Ishikawa (cell line): ENCODE results near the gene MESP2.
A peak's percentile ranks its signal among the peaks of the same experiment; 100 is the strongest.

Experiments
- CEBPB ChIP-seq: IDR thresholded peaks from 2 replicates; pipeline ENCODE4 v1.6.1; 2012
- CREB1 ChIP-seq: IDR thresholded peaks from 2 replicates; pipeline ENCODE4 v1.6.1; 2012; ENCODE audit warnings: low read depth
- EGR1 ChIP-seq: IDR thresholded peaks from 2 replicates; pipeline ENCODE4 v1.6.1; 2012
- EP300 ChIP-seq: IDR thresholded peaks from 2 replicates; pipeline ENCODE4 v1.6.1; 2012; ENCODE audit warnings: borderline replicate concordance
- FOXM1 ChIP-seq: IDR thresholded peaks from 2 replicates; pipeline ENCODE4 v1.6.1; 2012; ENCODE audit warnings: low read depth, borderline replicate concordance
- MAX ChIP-seq: IDR thresholded peaks from 2 replicates; pipeline ENCODE4 v1.6.1; 2012
- NFIC ChIP-seq: IDR thresholded peaks from 2 replicates; pipeline ENCODE4 v1.6.1; 2012
- RAD21 ChIP-seq: IDR thresholded peaks from 2 replicates; pipeline ENCODE4 v1.6.1; 2012; ENCODE audit warnings: low read depth
- REST ChIP-seq: IDR thresholded peaks from 2 replicates; pipeline ENCODE4 v1.6.1; 2012; ENCODE audit warnings: low read depth, mild to moderate bottlenecking
- TAF1 ChIP-seq: IDR thresholded peaks from 2 replicates; pipeline ENCODE4 v1.6.1; 2012; ENCODE audit warnings: low read depth, mild to moderate bottlenecking
- TCF12 ChIP-seq: IDR thresholded peaks from 2 replicates; pipeline ENCODE4 v1.6.1; 2012; ENCODE audit warnings: low read depth
- TEAD4 ChIP-seq: IDR thresholded peaks from 2 replicates; pipeline ENCODE4 v1.6.1; 2012
- YY1 ChIP-seq: IDR thresholded peaks from 2 replicates; pipeline ENCODE4 v1.6.1; 2012; ENCODE audit warnings: low read depth
- ZBTB7A ChIP-seq: IDR thresholded peaks from 2 replicates; pipeline ENCODE4 v1.6.1; 2012; ENCODE audit warnings: low read depth
- TF ChIP-seq, protein P1 (sequence below): IDR thresholded peaks from 2 replicates; pipeline ENCODE4 v1.6.1; 2012

The MESP2 gene

GRCh38 chr15:89778861-89779260 is 2.7 kb downstream of the MESP2 start:
- TF ChIP-seq EP300: no peak
- no peak for TF ChIP-seq YY1
- TF ChIP-seq CEBPB: no peak
- no peak for TF ChIP-seq MAX
- no peak for TF ChIP-seq ZBTB7A
- no peak for TF ChIP-seq EGR1

DNA sequence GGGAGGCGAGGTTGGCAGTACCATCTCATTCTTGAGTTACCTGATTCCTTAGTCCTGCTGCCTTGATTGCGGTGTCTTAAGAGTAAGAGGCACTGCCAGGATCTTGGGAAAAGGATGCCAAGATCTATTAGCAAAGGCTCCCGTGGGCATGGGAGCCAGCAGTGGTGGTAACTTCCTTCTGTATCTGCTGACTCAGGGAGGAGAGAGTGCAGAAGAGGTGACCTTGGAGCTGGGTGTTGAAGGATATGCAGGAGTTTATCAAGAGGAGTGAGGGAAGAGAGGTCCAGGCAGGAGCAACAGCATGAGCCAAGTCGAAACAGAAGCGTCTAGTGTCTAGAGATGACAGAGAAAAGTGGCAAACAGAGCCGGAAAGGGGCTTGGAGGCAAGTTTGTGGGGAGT is 4.5 kb downstream of the MESP2 start:
- TF ChIP-seq TCF12 (no peak), NFIC (no peak), ZBTB7A (no peak), EP300 (no peak)

- TF ChIP-seq EGR1: no peak
- TF ChIP-seq, protein P1, sequence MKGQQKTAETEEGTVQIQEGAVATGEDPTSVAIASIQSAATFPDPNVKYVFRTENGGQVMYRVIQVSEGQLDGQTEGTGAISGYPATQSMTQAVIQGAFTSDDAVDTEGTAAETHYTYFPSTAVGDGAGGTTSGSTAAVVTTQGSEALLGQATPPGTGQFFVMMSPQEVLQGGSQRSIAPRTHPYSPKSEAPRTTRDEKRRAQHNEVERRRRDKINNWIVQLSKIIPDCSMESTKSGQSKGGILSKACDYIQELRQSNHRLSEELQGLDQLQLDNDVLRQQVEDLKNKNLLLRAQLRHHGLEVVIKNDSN: no peak
Observed at GRCh38 chr15:89781055-89781454, 4.9 kb downstream of the MESP2 start.

- TF ChIP-seq MAX (peak; percentile 42; the same call in 1 of the 2 replicates), TEAD4 (peak; percentile 36; the same call in 1 of the 2 replicates), EP300 (peak; percentile 34; the same call in 1 of the 2 replicates), YY1 (0 out of 2 replicates have a peak, but pooled peaks have one; percentile 31), REST (no peak), TAF1 (no peak)
- TF ChIP-seq, protein P1: no peak
Observed at GRCh38 chr15:89781891-89782618, 5.9 kb downstream of the MESP2 start.

DNA sequence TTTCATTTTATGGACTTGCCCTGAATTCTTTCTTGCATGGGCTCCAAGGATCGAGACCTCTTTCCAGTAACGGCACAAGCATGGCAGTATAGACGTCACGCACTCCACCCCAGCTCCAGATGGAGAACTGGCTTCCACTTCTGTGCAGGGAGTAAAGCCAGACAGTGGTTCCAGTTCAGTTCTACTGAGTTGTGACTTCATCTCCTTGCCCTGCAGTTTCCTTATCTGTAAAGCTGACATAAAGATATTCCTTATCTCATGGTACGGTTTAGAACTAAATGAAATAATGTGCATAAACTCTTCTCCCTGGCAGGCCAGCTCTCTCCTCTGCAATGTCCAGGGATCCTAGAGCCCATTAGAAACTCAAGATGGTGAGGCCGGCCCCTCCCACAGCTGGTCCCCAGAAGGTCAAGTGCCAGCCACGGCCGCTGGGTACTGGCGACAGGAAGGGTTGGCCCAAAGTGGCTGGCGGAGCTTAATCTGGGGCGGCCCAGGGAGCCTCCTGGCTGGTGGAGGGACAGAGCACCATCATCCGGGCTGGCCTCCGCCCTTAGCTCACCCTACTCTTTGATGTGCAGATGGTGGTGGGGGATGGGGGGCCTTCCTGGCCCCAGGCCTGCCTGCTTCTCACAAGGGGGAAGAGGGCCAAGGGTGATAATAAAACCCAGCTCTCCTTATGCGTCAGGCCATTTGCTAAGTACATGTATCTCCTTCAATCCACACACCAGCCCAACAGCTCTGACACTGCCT is 7.2 kb downstream of the MESP2 start:
- TF ChIP-seq, protein P1: no peak
- TF ChIP-seq FOXM1 (no peak), TAF1 (no peak), CREB1 (no peak), MAX (no peak), TEAD4 (no peak), YY1 (no peak), ZBTB7A (no peak), RAD21 (no peak), NFIC (no peak), EP300 (no peak), CEBPB (no peak), REST (no peak), TCF12 (no peak), EGR1 (no peak)
